ENCODE data around the gene ZFP1.

ZFP1 gene

GRCh38 chr16:75160386-75160785 lies 12.1 kb downstream of the ZFP1 start:
- Histone ChIP-seq H4K20me1 (ENCODE audit: insufficient read depth, low read length) (no peaks in the 10 kb centered on the region), H3K79me2 (ENCODE audit: low read length) (no peaks in the 10 kb centered on the region), H3K4me2 (ENCODE audit: low read depth, low read length) (no peak overlapping the region), H3F3A (ENCODE audit: insufficient read depth, low read length) (no peaks in the 10 kb centered on the region), H3K36me3 (replicated peaks; ENCODE audit: insufficient read depth, low read length) (no peaks in the 10 kb centered on the region), H3K27ac (ENCODE audit: low read length) (no peak overlapping the region), H3K9ac (ENCODE audit: low read length) (no peak overlapping the region), H3K9me3 (replicated peaks; ENCODE audit: insufficient read depth, low read length) (no peaks in the 10 kb centered on the region), H2AFZ (ENCODE audit: low read length) (no peak overlapping the region), H3K4me3 (ENCODE audit: low read length) (no peak overlapping the region), H3K27me3 (replicated peaks; ENCODE audit: insufficient read depth, low read length) (no peaks in the 10 kb centered on the region), H3K4me1 (ENCODE audit: low read length) (no peaks in the 10 kb centered on the region), H3K9me2 (replicated peaks; ENCODE audit: insufficient read depth, low read length) (no peaks in the 10 kb centered on the region)
- TF ChIP-seq EZH2 (optimal IDR thresholded peaks at IDR 0.05; ENCODE audit: low read depth, low read length) (no peak), EZH2phosphoT487 (IDR thresholded peaks at IDR 0.05; ENCODE audit: low read length) (no peak)
- TF ChIP-seq, protein P1, sequence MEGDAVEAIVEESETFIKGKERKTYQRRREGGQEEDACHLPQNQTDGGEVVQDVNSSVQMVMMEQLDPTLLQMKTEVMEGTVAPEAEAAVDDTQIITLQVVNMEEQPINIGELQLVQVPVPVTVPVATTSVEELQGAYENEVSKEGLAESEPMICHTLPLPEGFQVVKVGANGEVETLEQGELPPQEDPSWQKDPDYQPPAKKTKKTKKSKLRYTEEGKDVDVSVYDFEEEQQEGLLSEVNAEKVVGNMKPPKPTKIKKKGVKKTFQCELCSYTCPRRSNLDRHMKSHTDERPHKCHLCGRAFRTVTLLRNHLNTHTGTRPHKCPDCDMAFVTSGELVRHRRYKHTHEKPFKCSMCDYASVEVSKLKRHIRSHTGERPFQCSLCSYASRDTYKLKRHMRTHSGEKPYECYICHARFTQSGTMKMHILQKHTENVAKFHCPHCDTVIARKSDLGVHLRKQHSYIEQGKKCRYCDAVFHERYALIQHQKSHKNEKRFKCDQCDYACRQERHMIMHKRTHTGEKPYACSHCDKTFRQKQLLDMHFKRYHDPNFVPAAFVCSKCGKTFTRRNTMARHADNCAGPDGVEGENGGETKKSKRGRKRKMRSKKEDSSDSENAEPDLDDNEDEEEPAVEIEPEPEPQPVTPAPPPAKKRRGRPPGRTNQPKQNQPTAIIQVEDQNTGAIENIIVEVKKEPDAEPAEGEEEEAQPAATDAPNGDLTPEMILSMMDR (IDR thresholded peaks at IDR 0.05; ENCODE audit: low read length) = no peak
- DNase-seq = no peak

GRCh38 chr16:75169899-75170405 lies 21.6 kb downstream of the ZFP1 start:
- no peaks in the 10 kb centered on the region for H3K9me3 ChIP-seq (replicated peaks; ENCODE audit: insufficient read depth, low read length)
- no peak overlapping the region for H3K27ac ChIP-seq (ENCODE audit: low read length)
- H3K4me2 ChIP-seq (ENCODE audit: low read depth, low read length) = no peak overlapping the region
- H3F3A ChIP-seq (ENCODE audit: insufficient read depth, low read length) = no peaks in the 10 kb centered on the region
- DNase-seq = no peak
- H3K4me3 ChIP-seq (ENCODE audit: low read length) = no peak overlapping the region
- no peaks in the 10 kb centered on the region for H3K4me1 ChIP-seq (ENCODE audit: low read length)
- no peaks in the 10 kb centered on the region for H3K9me2 ChIP-seq (replicated peaks; ENCODE audit: insufficient read depth, low read length)
- no peaks in the 10 kb centered on the region for H3K27me3 ChIP-seq (replicated peaks; ENCODE audit: insufficient read depth, low read length)
- no peaks in the 10 kb centered on the region for H3K36me3 ChIP-seq (replicated peaks; ENCODE audit: insufficient read depth, low read length)
- no peak for TF ChIP-seq EZH2 (optimal IDR thresholded peaks at IDR 0.05; ENCODE audit: low read depth, low read length)
- no peak for TF ChIP-seq EZH2phosphoT487 (IDR thresholded peaks at IDR 0.05; ENCODE audit: low read length)
- TF ChIP-seq, protein P1 (IDR thresholded peaks at IDR 0.05; ENCODE audit: low read length) = no peak
- H3K9ac ChIP-seq (ENCODE audit: low read length) = no peak overlapping the region
- no peak overlapping the region for H2AFZ ChIP-seq (ENCODE audit: low read length)
- no peaks in the 10 kb centered on the region for H4K20me1 ChIP-seq (ENCODE audit: insufficient read depth, low read length)
- no peaks in the 10 kb centered on the region for H3K79me2 ChIP-seq (ENCODE audit: low read length)

DNA sequence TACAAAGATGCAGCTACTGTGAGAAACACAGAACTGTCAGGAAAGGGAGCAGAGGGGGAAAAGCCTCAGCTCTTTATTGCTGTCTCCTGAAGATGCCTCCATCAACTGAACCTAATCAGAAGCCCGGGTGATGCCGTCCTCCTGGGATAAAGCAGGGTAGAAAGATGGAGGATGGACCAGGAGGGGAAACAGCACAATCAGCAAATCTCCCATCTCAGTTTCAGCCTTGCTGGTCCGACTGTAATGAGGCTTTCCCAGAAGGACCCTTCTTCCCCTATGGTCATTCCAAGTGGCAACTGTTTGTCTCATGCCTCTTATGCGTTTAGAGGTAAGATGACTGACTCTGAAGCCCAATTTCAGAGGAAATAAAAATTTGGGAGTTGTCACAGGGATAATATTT lies 24.3 kb downstream of the ZFP1 start:
- no peaks in the 10 kb centered on the region for H3K4me1 ChIP-seq (ENCODE audit: low read length)
- H3K27me3 ChIP-seq (replicated peaks; ENCODE audit: insufficient read depth, low read length) = no peaks in the 10 kb centered on the region
- no peak overlapping the region for H3K4me2 ChIP-seq (ENCODE audit: low read depth, low read length)
- no peaks in the 10 kb centered on the region for H3K9me3 ChIP-seq (replicated peaks; ENCODE audit: insufficient read depth, low read length)
- H3K36me3 ChIP-seq (replicated peaks; ENCODE audit: insufficient read depth, low read length) = no peaks in the 10 kb centered on the region
- no peaks in the 10 kb centered on the region for H3F3A ChIP-seq (ENCODE audit: insufficient read depth, low read length)
- H4K20me1 ChIP-seq (ENCODE audit: insufficient read depth, low read length) = no peaks in the 10 kb centered on the region
- H2AFZ ChIP-seq (ENCODE audit: low read length) = no peak overlapping the region
- TF ChIP-seq EZH2phosphoT487 (IDR thresholded peaks at IDR 0.05; ENCODE audit: low read length) (no peak), EZH2 (optimal IDR thresholded peaks at IDR 0.05; ENCODE audit: low read depth, low read length) (no peak)
- TF ChIP-seq, protein P1 (IDR thresholded peaks at IDR 0.05; ENCODE audit: low read length) = no peak
- no peak overlapping the region for H3K9ac ChIP-seq (ENCODE audit: low read length)
- no peak overlapping the region for H3K4me3 ChIP-seq (ENCODE audit: low read length)
- no peaks in the 10 kb centered on the region for H3K79me2 ChIP-seq (ENCODE audit: low read length)
- no peak overlapping the region for H3K27ac ChIP-seq (ENCODE audit: low read length)
- DNase-seq = no peak
- no peaks in the 10 kb centered on the region for H3K9me2 ChIP-seq (replicated peaks; ENCODE audit: insufficient read depth, low read length)

Data from MM.1S (cell line).